ENCODE measurements around the gene PRDX3.
"Not testable (repeated sequence)": the region's sequence is repeated elsewhere in the genome, so short reads cannot be mapped to it uniquely, and the experiment has no call there.

The PRDX3 gene

GRCh38 chr10:119165171-119166117, 13.2 kb downstream of the PRDX3 start, which contains the start of gene SFXN4:
SFXN4 (minus strand) TSS chr10:119165714; CDS start chr10:119165647, 67 bp downstream.
- H3K9me3 Mint-ChIP-seq, result no peaks in the 10 kb centered on the region
- H3K27ac Mint-ChIP-seq, result peak within 1 kb of the TSS; percentile 98
- peaks cover 43% of the 10 kb centered on the region for H3K4me1 Mint-ChIP-seq
- CTCF ChIA-PET, result interaction anchor here (0.8 to 1.2 kb wide), 3 partner anchors 21 to 34 kb away, joined by 3 to 4 read pairs (median 3); no protein-coding TSS in a partner anchor
- peaks cover 37% of the 10 kb centered on the region for H3K36me3 Mint-ChIP-seq
- no peaks in the 10 kb centered on the region for H3K27me3 Mint-ChIP-seq
- DNase-seq, result peak; percentile 84
- H3K4me3 Mint-ChIP-seq, result peak within 1 kb of the TSS; percentile 91

DNA sequence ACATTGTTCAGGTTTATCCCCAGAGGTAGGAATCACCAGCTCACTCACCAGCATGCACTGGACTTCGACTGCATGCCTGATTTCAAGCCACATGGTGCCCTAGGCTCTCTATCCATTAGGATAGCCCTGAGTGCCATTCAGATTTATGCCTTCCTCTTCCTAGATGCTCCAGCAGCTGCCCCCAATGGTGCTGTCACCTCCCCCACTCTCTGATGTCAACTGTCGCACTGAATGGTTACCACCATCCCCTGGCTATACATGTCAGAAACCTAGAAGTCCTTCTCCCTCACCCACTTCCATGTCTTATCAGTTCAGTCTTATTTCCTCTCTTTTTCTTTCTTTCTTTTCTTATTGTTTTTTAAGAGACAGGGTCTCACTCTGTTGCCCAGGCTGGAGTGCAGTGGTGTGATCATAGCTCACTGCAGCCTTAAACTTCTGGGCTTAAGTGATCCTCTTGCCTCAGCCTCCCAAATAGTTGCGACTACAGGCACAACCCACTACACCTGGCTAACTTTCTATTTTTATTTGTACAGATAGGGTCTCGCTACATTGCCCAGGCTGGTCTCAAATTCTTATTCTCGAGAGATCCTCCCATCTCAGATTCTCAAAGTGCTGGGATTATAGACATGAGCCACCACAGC, 16.0 kb downstream of the PRDX3 start:
- Mint-ChIP-seq H3K9me3 (no peaks in the 10 kb centered on the region), H3K27me3 (no peaks in the 10 kb centered on the region), H3K4me3 (no peak overlapping the region), H3K27ac (no peak overlapping the region), H3K36me3 (peaks cover 29% of the 10 kb centered on the region), H3K4me1 (peaks cover 43% of the 10 kb centered on the region)
- DNase-seq, result no peak
- CTCF ChIA-PET, result no interaction called here

DNA sequence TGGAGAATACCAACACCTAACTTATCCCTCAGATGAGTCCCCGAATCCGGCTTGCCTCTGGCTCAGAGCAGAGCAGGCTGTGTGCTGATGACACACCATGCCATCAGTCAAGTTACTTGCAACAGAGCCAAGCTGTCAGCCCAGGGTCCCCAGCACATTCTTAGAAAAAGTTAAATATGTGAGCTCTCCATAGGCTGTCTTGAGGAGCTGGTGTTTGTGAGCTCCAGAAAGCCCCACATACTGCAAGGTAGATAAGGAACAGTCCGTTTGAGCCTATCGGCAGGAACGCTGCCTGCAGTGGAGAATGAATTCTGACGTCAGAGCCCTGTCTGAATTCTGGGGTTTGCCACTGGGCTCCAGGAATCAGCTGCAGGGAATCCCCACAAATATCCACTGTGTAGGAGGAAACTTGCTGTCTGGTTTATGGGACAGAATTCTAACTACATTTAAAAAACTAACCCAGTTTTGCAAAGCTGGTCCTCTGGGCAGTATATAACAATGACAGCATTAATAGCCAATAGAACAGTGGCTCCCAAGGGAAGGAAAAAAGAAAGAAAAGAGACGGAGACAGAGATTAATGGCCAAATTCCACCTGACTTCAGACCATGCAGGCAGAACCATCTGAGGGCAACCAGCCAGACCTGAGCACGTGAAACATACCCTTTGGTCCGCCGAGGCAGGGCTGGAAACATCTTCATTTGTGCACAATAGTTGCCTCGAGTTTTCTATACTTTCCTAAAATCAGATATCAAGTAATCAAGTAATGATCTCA, 16.7 kb downstream of the PRDX3 start:
- no peak for DNase-seq
- Mint-ChIP-seq H3K4me3 (no peak overlapping the region), H3K9me3 (no peaks in the 10 kb centered on the region), H3K27ac (no peak overlapping the region), H3K36me3 (peaks cover 24% of the 10 kb centered on the region), H3K4me1 (peaks cover 37% of the 10 kb centered on the region), H3K27me3 (no peaks in the 10 kb centered on the region)
- CTCF ChIA-PET, result no interaction called here

DNA sequence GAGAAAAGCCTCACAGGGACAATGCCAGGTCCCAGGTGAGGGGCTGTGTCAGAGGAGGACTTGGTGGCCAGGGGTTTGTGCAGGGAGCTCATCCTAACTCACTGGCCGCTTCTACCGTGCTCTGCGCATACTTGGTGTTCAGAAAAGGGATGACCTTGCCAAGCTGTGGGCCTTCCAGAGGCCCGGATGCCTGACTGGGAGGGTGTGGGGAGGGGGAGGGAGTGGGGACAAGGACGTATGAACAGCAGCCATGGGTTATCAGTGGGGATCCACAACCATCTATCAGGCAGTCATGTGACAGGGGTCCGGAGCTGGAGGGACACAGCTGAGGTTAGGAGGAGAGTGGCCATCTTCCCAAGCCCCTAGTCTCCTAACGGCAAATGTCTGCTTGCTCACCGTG, 19.3 kb downstream of the PRDX3 start:
- Mint-ChIP-seq H3K27ac (no peak overlapping the region), H3K36me3 (peaks cover 33% of the 10 kb centered on the region), H3K4me1 (peaks cover 23% of the 10 kb centered on the region), H3K27me3 (no peaks in the 10 kb centered on the region), H3K9me3 (no peaks in the 10 kb centered on the region), H3K4me3 (no peak overlapping the region)
- CTCF ChIA-PET, result no interaction called here
- DNase-seq, result no peak

DNA sequence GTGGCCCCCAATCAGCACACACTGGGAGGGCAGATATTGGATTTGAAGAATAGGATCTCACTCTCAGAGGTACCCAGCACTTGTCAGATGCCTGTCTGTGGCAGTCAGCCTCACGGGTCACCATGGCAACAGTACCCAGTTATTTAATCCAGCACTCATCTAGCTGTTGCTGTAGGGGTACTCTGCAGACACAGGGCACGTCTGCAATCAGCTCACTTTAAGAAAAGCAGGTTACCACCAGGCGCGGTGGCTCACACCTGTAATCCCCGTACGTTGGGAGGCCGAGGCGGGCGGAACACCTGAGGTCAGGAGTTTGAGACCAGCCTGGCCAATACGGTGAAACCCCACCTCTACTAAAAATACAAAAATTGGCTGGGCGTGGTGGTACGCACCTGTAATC, 25.0 kb downstream of the PRDX3 start:
- no peak overlapping the region for H3K27ac Mint-ChIP-seq
- peaks cover 5% of the 10 kb centered on the region for H3K4me1 Mint-ChIP-seq
- CTCF ChIA-PET, result no interaction called here
- DNase-seq, result no peak
- H3K4me3 Mint-ChIP-seq, result no peak overlapping the region
- H3K36me3 Mint-ChIP-seq, result peaks cover 41% of the 10 kb centered on the region
- H3K27me3 Mint-ChIP-seq, result no peaks in the 10 kb centered on the region
- no peaks in the 10 kb centered on the region for H3K9me3 Mint-ChIP-seq

DNA sequence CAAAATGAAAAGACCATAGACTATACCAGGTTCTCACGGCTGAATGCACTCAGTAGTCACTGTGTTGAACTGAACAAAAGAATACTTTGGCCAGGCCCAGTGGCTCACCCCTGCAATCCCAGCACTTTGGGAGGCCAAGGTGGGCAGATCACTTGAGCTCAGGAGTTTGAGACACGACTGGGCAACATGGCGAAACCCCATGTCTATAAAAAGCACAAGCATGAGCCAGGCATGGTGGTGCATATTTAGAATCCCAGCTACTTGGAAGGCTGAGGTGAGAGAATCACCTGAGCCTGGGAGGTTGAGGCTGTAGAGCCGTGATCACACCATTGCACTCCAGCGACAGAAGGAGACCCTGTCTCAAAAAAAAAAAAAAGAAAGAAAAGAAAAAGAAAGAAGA, 25.6 kb downstream of the PRDX3 start:
- DNase-seq, result no peak
- no peaks in the 10 kb centered on the region for H3K27me3 Mint-ChIP-seq
- H3K27ac Mint-ChIP-seq, result peak overlapping the region; percentile 64
- H3K36me3 Mint-ChIP-seq, result peaks cover 42% of the 10 kb centered on the region
- H3K9me3 Mint-ChIP-seq, result no peaks in the 10 kb centered on the region
- CTCF ChIA-PET, result no interaction called here
- H3K4me3 Mint-ChIP-seq, result no peak overlapping the region
- peaks cover 5% of the 10 kb centered on the region for H3K4me1 Mint-ChIP-seq

DNA sequence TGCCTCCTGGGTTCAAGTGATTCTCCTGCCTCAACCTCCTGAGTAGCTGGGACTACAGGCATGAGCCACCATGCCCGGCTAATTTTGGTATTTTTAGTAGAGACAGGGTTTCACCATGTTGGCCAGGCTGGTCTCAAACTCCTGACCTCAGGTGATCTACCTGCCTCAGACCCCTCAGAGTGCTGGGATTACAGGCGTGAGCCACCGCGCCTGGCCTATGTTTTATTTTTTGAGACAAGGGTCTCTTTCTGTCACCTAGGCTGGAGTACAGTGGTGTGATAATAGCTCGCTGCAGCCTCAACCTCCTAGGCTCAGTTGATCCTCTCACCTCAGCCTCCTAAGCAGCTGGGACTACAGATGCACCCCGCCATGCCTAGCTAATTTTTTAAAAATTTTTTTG, 27.0 kb downstream of the PRDX3 start:
- DNase-seq, CTCF ChIA-PET, H3K27ac Mint-ChIP-seq: not testable (repeated sequence)

DNA sequence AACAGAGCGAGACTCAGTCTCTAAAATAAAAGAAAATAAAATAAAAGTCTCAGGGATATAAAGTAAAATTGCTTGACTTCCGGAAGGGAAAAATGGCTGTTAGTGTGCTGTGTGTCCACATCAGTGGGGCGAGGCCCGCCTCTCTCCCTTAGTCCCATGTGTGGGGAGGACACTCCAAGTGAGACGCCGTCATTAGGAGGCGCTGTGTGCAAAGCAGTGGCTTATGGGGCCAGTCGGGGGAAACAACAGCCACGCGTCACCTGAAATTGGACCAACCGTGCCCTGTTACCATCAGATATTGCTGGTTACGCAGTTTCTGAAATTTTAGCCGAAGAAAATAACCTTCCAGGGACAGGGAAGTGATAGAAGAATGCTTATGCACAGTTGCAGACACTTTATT, 28.9 kb downstream of the PRDX3 start:
- Mint-ChIP-seq H3K36me3 (peaks cover 30% of the 10 kb centered on the region), H3K27ac (no peak overlapping the region), H3K4me3 (no peak overlapping the region), H3K9me3 (no peaks in the 10 kb centered on the region), H3K4me1 (no peaks in the 10 kb centered on the region), H3K27me3 (no peaks in the 10 kb centered on the region)
- CTCF ChIA-PET, result no interaction called here
- no peak for DNase-seq

More for the DNA sequence above, 27.0 kb downstream of the PRDX3 start:
- not testable (repeated sequence) for H3K27me3 Mint-ChIP-seq, H3K4me3 Mint-ChIP-seq, H3K4me1 Mint-ChIP-seq, H3K9me3 Mint-ChIP-seq
- peaks cover 34% of the 10 kb centered on the region for H3K36me3 Mint-ChIP-seq

DNA sequence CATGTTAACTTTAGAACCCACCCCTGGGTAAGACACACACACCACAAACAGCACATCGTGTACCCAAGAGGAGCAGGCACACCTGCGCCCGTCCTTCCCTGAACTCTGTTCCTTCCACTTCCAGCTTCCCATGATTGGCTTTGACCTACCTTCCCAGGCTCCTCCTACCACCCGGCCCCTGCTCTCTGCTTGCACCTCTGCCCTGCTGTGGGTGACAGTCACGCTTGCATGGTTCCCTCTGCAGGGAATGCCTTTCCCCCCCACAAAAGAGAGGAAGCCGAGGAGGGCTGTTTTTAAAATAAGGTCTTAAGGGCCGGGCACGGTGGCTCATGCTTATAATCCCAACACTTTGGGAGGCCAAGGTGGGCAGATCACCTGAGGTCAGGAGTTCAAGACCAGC, 29.5 kb downstream of the PRDX3 start:
- Mint-ChIP-seq H3K9me3 (no peaks in the 10 kb centered on the region), H3K4me3 (no peak overlapping the region), H3K27me3 (no peaks in the 10 kb centered on the region), H3K27ac (no peak overlapping the region), H3K4me1 (no peaks in the 10 kb centered on the region), H3K36me3 (peaks cover 25% of the 10 kb centered on the region)
- DNase-seq, result no peak
- CTCF ChIA-PET, result interaction anchor here (0.6 to 1.2 kb wide), 2 partner anchors 10 to 49 kb away, joined by 3 to 4 read pairs; no protein-coding TSS in a partner anchor

DNA sequence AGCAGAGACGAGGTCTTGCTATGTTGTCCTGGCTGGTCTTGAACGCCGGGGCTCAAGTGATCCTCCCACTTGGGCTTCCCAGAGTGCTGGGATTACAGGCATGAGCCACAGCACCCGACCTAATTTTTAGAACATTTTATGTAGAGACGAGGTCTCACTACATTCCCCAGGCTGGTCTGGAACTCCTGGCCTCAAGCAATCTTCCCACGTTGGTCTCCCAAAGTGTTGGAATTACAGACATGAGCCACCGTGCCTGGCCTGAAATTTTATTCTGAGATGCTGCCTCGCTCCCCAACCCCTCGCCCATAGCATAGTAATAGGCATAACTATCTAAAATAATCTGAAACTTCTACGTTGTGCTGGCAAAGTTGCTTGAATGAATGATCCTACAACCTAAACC, 35.0 kb downstream of the PRDX3 start:
- Mint-ChIP-seq H3K4me3 (no peak overlapping the region), H3K36me3 (peaks cover 32% of the 10 kb centered on the region), H3K9me3 (no peaks in the 10 kb centered on the region), H3K27me3 (no peaks in the 10 kb centered on the region), H3K27ac (peak overlapping the region; percentile 28), H3K4me1 (peaks cover 13% of the 10 kb centered on the region)
- CTCF ChIA-PET, result no interaction called here
- DNase-seq, result no peak

DNA sequence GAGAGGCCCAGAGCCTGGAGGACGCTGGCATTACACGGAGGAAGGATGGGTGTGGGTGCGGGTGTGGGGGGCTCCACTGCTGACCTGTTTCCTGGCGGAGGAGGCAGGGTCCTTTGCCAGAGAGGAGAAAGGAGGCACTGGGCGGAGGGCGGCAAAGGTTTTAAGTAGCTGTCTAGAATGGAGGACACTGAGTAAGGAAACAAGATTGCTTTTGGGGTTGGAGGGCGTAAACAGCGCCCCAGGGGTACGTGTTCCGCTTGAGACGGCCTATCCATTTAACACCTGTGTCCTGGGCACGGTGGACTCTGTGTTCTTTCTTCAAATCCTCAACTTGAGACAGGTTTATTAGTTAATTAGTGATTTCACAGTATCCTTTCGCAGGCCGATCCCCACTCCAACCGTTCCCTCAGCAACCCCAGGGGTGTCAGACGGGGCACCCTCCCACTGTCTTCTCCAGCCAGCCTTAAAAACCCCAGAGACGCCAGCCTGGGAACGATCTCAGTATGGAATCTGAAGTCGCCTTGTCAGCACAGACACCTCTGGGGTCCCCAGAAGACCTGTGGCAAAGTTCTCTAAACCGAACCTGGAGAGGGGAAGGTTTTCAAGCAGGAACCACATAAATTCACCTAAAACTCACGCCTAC, 37.9 kb downstream of the PRDX3 start:
- peaks cover 25% of the 10 kb centered on the region for H3K4me1 Mint-ChIP-seq
- no peaks in the 10 kb centered on the region for H3K27me3 Mint-ChIP-seq
- H3K4me3 Mint-ChIP-seq, result no peak overlapping the region
- no peaks in the 10 kb centered on the region for H3K9me3 Mint-ChIP-seq
- CTCF ChIA-PET, result interaction anchor here (0.7 to 2.0 kb wide), 3 partner anchors 36 to 58 kb away, joined by 3 to 9 read pairs (median 4); no protein-coding TSS in a partner anchor
- H3K27ac Mint-ChIP-seq, result peak overlapping the region; percentile 49
- H3K36me3 Mint-ChIP-seq, result peaks cover 31% of the 10 kb centered on the region
- DNase-seq, result no peak

DNA sequence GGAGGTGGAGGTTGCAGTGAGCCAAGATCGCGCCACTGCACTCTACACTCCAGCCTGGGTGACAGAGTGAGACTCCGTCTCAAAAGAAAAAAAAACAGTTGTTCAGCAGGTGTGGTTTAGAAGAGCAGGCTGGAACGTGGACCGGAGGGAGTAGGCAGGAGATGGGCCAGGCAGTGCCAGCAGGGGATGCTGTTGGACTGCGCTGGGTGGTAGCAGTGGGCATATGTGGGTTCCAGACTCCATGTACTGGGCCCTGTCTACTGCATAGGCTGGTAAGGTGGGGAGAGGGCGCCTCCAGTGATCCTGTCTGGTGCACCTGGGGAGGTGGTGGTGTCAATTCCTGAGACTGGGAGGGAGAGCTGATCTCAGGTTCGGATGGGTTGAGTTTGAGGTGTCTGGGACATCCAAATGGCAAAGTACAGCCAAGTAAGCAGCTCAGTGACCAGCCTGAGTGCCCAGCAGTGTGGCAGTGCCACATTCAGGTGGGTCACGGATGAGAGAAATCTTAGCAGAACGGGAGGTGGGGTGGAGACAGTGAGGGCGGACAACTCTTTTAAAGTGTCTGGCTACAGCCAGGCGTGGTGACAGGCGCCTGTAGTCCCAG, 39.0 kb downstream of the PRDX3 start:
- DNase-seq, result peak; percentile 75
- no peaks in the 10 kb centered on the region for H3K27me3 Mint-ChIP-seq
- H3K4me1 Mint-ChIP-seq, result peaks cover 32% of the 10 kb centered on the region
- CTCF ChIA-PET, result interaction anchor here (0.7 to 3.0 kb wide), 6 partner anchors 9 to 59 kb away, joined by 3 to 28 read pairs (median 4); no protein-coding TSS in a partner anchor
- H3K36me3 Mint-ChIP-seq, result peaks cover 39% of the 10 kb centered on the region
- H3K9me3 Mint-ChIP-seq, result no peaks in the 10 kb centered on the region
- no peak overlapping the region for H3K4me3 Mint-ChIP-seq
- peak overlapping the region; percentile 84 for H3K27ac Mint-ChIP-seq
